Stromal cell of bone marrow (primary cell): ENCODE results near the gene YBEY.

ENCODE experiments used
- DNase-seq: peaks from one replicate; pipeline ENCODE4 v3.0.0-alpha.2; 2012; ENCODE audit warnings: low read depth

YBEY gene

DNA sequence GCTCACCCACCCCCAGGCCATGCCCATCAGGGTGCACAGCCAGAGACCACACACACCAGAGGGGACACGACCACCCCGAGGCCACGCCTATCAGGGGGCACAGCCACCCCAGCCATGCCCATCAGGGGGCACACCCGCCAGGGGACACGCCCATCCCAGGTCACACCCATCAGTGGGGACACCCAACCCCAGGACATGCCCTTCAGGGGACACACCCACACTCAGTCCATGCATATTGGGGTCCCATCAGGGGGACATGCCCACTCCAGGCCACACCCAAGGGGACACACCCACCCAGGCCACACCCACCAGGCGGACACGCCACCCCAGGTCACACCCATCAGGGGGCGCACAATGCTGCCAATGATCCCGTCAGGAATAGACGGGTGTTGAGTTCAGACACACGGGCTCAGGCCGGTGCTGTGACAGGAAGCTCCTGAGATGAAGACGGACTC lies 21.4 kb upstream of the YBEY start:
- DNase-seq, result no peak

GRCh38 chr21:46265736-46266525 lies 20.2 kb upstream of the YBEY start:
- no peak for DNase-seq

DNA sequence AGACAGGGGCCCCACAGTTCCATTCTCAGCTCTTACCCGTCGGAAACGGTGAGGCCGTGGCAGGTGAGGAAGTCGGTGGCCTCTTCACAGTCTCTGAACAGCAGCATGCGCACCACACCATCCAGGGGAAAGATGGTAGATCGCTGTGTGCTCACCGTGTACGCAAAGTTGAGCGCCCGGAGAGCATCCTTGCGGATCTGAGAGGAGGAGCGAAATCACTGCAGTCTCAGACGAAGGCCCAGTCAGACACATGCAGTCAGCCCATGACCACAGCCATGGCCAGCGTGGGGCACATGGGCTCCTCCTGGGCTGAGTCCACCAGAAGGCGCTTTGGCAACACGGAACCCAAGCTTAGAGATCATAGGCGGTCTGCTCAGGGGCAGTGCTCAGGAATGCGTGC lies 19.2 kb upstream of the YBEY start:
- DNase-seq, result no peak

DNA sequence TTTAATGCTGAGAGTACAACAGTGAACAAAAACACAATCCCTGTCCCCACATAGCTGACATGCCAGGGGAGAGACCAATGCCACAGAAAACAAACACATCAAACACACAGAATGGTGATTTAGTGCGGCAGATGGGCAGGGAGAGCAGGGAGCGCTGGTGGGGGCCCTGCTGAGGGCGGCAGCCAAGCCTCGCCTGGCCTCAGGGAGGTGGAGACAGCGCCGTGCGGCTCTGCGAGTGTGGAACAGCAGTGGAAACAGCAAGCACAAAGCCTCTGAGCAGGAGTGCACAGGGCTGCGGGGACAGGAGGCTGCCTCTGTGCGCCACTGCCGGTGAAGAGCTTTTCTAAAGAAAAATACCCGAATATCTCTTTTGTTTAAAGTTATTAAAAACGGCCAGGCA lies 17.8 kb upstream of the YBEY start:
- no peak for DNase-seq

GRCh38 chr21:46269466-46269865 lies 16.7 kb upstream of the YBEY start:
- DNase-seq, result no peak

DNA sequence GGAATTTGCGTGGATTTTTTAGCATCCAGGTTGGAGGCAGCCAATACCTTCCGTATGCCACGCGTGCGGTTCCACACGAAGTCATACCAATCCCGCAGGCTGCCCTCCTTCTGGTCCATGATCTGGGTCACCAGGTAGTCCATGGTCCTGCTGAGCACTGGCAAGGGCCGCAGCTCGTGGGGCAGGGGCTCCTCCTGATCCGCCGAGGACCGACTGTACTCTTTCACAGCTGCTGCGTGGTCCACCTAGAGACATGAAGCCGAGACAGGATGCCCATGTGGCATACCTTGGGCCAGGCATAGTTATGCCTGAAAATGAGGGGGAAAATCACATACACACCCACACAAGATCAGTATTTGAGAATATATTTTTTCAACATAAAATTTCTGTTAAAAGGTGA lies 12.8 kb upstream of the YBEY start:
- DNase-seq, result no peak

DNA sequence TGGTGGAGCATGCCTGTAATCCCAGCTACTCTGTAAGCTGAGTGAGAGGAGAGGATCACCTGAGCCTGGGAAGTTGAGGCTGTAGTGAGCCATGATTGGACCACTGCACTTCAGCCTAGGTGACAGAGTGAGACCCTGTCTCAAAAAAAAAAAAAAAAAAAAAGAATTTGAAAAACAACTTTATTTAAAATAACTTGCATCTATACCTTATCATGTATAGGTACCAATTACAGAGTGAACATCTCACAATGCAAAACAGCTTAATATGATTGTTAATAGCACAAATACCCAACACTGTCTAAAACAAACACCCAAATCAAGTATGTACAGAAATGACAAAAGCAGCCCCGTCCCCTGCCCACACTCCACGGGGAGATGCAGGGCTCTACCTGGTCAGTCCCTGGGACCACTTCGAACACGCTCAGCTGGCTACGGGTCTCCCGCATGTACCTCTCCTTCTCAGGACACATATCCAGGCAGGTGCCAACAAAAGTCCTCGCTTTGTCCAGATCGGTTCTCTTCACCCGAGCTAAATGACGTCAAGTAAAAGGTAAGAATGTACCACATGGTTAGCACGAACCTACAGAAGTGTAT lies 11.2 kb upstream of the YBEY start:
- no peak for DNase-seq

- no peak for DNase-seq
These were observed 2.0 kb upstream of the YBEY start for GRCh38 chr21:46284077-46284644.

DNA sequence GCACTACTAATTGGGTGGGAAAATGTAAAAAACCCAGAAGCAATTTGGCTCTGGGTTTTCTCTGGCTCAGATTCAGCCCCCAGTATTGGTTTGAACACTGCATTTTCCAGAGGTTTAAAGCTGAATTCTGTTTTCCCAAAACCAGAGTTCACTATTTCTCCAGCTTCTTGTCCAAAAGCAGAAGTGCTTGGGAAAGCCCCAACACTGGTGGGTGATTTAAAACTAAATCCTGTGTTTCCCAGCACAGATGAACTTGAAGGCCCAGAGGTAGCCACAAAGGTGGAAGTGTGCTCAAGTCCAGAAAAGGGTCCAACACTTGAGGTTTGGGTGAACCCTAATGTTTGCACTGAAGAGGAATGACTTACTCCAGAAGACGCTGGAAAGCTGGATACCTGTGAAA lies 1.4 kb upstream of the YBEY start:
- no peak for DNase-seq

DNA sequence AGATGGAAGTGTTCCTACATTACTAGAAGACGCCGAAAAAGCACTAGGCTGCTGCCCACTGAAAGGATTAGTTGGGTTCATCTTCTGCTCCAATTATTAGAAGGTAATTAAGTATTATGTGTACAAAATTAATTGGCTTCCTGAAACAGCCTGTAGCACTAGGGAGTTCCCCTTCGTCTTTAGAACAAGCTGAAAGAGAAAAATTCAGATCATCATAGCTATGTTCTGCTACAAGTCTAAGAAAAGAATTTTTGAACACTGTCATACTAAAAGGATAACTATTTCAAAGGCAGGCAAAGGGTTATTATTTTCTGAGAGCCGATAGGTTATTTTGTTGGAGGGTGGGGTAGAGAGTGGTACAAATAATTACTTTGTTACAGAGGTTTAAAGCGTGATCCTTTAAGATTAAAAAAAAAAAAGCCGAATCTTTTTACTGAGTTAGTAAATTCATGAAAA lies 908 bp upstream of the YBEY start, which contains the start of gene MCM3AP:
Gene MCM3AP, minus strand, starts transcription at position 406 of the 456 bp plus-strand sequence. Its CDS starts 325 bp downstream, at position 81.
- no peak for DNase-seq

- no peak for DNase-seq
These were observed 483 bp downstream of the YBEY start for GRCh38 chr21:46286648-46287002.

DNA sequence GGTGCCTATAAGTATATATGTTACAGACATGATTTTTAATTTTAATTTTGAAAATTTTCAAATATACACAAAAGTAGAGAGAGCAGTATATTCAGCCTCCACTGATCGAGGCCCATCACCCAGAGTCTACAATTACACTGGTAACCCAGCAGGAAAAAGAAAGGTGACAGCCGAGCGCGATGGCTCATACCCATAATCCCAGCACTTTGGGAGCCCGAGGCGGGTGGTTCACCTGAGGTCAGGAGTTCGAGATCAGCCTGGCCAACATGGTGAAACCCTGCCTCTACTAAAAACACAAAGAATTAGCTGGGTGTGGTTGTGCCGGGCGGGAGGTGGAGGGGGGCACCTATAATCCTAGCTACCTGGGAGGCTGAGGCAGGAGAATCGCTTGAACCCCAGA lies 1.4 kb downstream of the YBEY start:
- no peak for DNase-seq

DNA sequence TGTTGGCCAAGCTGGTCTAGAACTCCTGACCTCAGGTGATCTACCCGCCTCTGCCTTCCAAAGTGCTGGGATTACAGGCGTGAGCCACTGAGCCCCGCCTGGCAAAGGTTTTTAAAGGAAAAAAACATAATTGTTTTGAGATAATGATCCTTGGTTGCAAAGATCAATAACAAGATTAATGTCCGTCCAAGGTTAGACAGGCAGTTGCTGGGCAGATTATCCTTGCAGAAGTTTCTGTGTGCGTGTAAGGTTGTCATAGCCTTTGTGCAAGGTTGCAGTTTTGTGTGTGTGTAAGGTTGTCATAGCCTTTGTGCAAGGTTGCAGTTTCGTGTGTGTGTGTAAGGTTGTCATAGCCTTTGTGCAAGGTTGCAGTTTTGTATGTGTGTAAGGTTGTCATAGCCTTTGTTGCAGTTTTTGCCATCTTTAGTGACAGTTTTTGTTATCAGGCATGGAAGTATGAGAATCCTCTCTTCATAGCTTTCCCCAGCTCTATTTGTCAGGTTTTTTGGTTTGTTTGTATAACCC lies 3.6 kb downstream of the YBEY start:
- DNase-seq, result no peak

DNA sequence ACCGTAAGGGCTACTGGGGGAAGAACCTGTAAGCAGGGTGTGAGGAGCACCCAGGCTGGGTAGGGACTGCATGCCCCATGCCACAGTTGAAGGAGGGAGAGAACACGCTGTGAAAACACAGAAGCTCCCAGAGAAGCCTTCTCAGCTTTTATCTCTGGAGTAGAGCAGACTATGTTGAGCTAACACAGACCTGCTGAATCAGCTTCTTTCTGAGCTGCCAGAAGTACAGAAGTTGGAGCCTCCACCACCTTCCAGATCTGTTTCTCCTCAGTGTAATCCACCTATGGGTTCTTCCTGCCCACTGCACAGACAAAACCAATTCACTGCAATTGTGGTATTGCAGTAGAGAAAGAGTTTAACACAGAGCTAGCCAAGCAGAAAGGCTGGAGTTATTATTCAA lies 5.4 kb downstream of the YBEY start:
- no peak for DNase-seq

- DNase-seq, result peak; percentile 39
These were observed 8.6 kb downstream of the YBEY start for GRCh38 chr21:46294647-46295176.

GRCh38 chr21:46295177-46295770 lies 9.1 kb downstream of the YBEY start:
- DNase-seq, result peak; percentile 21

DNA sequence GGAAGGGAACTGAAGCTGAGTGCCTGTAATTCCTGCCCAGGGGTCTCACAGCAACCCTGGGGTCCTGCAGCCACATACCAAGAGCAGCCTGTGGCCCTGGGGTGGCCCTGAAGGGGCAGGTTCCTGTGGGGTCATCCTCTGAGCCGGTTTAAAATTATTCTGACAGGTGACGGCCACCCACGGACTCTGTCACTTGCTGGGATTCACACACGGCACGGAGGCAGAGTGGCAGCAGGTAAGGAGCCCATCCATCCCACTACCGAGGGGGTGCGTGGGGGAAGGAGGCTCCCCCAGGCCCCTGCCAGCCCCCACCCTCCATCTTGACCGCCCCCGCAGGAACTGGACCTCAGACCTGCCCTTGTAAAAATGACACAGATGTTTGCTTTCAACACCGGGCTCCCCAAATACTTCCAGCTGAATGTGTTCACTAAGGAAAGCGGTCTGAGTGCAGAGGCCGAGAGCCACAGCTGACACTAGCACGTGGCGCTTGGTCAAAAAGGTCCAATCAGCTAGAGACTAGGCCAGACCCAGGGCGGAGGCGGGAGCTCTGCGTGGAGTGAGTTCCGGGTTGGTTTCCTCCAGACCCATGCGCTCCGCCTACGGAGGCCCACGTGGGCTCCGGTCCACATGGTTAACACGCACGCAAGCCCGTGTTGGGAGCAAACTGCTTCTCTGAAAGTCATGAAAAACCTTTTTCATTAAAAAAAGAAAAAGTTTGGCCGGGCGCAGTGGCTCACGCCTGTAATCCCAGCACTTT lies 10.0 kb downstream of the YBEY start:
- DNase-seq, result peak; percentile 88

- DNase-seq, result no peak
These were observed 11.5 kb downstream of the YBEY start for GRCh38 chr21:46297338-46298271.

GRCh38 chr21:46299167-46299566 lies 13.0 kb downstream of the YBEY start:
- no peak for DNase-seq

DNA sequence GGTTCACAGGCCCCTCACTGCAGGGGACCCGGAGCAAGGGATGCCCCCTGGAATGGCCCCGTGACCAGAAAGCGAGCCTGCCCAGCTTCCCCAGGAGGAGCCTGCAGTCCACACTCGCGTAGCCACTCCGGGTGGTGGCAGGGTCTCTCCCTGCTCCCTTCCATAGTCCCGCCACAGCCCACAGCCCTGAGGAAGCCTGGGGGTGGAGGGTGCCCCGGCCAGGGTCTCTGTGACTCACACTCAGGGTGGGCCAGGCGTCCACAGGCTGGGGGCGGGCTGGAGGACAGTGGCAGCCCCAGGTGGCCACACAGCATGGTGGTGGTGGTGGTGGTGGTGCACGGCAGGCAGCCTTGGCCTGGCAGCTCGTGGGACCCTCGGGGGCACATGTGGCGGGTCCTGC lies 15.6 kb downstream of the YBEY start:
- DNase-seq, result no peak

GRCh38 chr21:46304437-46304836 lies 18.3 kb downstream of the YBEY start:
- no peak for DNase-seq
